Activated T-helper 1 cell treated with anti-CD3 and anti-CD28 coated beads, Interleukin-12 subunit alpha, Interleukin-12 subunit beta, Interleukin-2, Interleukin-4 antibody, amounts not matched to agents 30 ng/mL and 10 ng/mL and 1 ng/mL, durations not matched to agents 14 hours and 24 hours and 36 hours (primary cell): Measurements from ENCODE around the gene ACSS1. TPM values are rescaled to one million over a fixed set of nuclear protein-coding genes. Genes with fewer than 3 reads are reported as not detected.

Source experiments
- DNase-seq: peaks from one replicate; pipeline ENCODE4 v3.0.0; 2021; ENCODE audit warnings: low spot score
- H3K27ac Mint-ChIP-seq: one replicate; pipeline ENCODE4 v1.8.0; 2021; ENCODE audit warnings: mild to moderate bottlenecking, mixed read lengths
- H3K27me3 Mint-ChIP-seq: one replicate; pipeline ENCODE4 v1.8.0; 2022; ENCODE audit warnings: mild to moderate bottlenecking, moderate library complexity, mixed read lengths; ENCODE audit not compliant: insufficient read depth
- H3K36me3 Mint-ChIP-seq: one replicate; pipeline ENCODE4 v1.8.0; 2021; ENCODE audit warnings: low read depth, mixed read lengths
- H3K4me1 Mint-ChIP-seq: one replicate; pipeline ENCODE4 v1.8.0; 2021; ENCODE audit warnings: low read depth, mixed read lengths
- H3K4me3 Mint-ChIP-seq: one replicate; pipeline ENCODE4 v1.8.0; 2021; ENCODE audit warnings: mild to moderate bottlenecking, moderate library complexity, mixed read lengths
- H3K9me3 Mint-ChIP-seq: one replicate; pipeline ENCODE4 v1.8.0; 2021; ENCODE audit warnings: mixed read lengths
- intact Hi-C: fragments of 100-400 bp; cut with micrococcal nuclease; formaldehyde crosslinking; loops from one replicate; pipeline ENCODE4 v1.15.1; 2024
- total RNA-seq: library from RNA; stranded (reverse); gene quantifications from 2 replicates; pipeline ENCODE4 v1.2.3, GENCODE V29; 2022

ACSS1 gene
- total RNA-seq, 1 donor from 2014 or later: 11.7 TPM

DNA sequence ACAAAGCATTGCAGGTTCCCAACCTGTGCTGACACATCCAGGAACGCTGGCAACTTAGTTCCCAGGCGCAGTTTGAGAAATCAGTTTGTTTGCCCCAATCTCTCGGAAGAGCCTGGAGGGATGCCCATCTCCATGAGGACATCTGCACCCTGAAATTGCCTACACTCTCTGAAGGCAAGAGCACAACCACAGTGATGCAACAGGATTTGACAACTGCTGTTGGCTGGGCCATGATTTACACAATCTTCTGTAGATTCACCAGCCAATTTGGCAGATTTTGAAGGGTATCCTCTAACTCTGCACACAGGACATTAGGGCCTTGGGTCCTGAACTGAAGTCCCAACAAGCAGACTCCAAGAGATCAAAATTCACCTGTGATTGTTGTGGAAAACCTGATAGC is 68.8 kb downstream of the ACSS1 start:
- H3K36me3 Mint-ChIP-seq: peaks cover 35% of the 10 kb centered on the region
- H3K27me3 Mint-ChIP-seq: no peaks in the 10 kb centered on the region
- peaks cover 76% of the 10 kb centered on the region for H3K4me1 Mint-ChIP-seq
- intact Hi-C loops: no loop called here
- H3K27ac Mint-ChIP-seq: no peak overlapping the region
- H3K4me3 Mint-ChIP-seq: no peak overlapping the region
- H3K9me3 Mint-ChIP-seq: no peaks in the 10 kb centered on the region
- no peak for DNase-seq

DNA sequence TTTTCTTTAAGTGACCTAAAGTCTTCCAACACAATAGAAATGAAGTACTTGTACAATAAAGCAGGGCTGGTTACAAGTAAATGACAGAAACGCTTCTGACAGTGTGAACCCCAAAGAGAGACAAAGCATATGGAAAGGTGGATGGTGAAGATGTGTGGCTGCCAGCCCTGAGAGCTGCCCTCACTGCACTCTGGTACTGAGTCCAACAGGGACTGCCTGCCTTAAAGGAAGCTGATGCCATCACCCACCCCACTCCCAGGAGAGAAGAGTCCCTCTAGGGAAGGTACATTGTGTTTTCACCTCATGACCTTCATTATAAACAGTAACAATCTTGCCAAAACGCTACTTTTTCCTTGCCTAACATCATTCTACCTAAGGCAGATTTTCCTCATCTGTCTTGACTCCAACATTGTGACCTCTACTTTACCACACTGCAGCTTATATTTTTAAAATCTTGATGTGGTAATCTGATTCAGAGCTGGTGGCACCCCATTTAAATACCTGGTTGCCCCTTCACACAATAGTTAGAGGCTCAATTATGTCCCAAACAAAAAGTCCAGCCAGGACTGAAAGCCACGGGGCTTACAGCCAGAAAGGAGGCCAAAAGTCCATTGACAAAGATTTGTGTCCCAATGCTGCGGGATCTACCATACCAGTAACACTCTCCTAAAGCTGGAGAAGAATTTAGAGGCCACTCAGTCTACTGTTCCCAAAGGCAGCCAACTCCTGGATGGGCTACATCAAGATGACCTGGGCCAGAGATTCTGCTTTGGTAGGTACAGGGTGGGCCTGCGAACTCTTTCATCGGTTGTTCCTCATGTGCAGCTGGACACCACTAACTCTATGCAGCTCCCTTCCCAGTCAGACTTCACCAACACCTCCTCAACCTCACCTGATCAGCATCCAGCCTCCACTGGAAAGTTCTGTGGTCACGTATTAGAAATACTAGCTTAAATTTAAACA is 69.8 kb downstream of the ACSS1 start:
- no peak overlapping the region for H3K4me3 Mint-ChIP-seq

DNA sequence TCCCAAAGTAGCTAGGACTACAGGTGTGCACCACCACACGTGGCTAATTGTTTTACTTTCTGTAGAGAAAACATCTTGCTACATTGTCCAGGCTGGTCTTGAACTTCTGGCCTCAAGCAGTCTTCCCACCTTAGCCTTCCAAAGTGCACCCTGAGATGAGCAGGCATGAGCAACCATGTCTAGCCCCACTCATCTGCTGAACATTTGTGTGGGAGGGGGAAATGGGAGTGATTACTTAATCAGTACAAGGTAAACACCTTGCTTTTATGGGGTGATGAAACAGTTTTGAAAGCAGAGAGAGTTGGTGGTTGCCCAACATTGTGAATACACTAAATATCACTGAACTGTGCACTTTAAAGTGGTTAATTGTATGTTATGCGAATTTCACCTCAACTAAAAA is 70.7 kb downstream of the ACSS1 start:
- H3K27ac Mint-ChIP-seq: no peak overlapping the region
- no peak overlapping the region for H3K4me3 Mint-ChIP-seq
- H3K9me3 Mint-ChIP-seq: no peaks in the 10 kb centered on the region
- intact Hi-C loops: no loop called here
- H3K4me1 Mint-ChIP-seq: peaks cover 91% of the 10 kb centered on the region
- peaks cover 50% of the 10 kb centered on the region for H3K36me3 Mint-ChIP-seq
- no peaks in the 10 kb centered on the region for H3K27me3 Mint-ChIP-seq
- DNase-seq: no peak

More for the DNA sequence above, 69.8 kb downstream of the ACSS1 start:
- no peaks in the 10 kb centered on the region for H3K9me3 Mint-ChIP-seq
- peaks cover 82% of the 10 kb centered on the region for H3K4me1 Mint-ChIP-seq
- H3K27me3 Mint-ChIP-seq: no peaks in the 10 kb centered on the region
- DNase-seq: no peak
- intact Hi-C loops: no loop called here
- H3K27ac Mint-ChIP-seq: peak overlapping the region; percentile 24
- peaks cover 42% of the 10 kb centered on the region for H3K36me3 Mint-ChIP-seq

DNA sequence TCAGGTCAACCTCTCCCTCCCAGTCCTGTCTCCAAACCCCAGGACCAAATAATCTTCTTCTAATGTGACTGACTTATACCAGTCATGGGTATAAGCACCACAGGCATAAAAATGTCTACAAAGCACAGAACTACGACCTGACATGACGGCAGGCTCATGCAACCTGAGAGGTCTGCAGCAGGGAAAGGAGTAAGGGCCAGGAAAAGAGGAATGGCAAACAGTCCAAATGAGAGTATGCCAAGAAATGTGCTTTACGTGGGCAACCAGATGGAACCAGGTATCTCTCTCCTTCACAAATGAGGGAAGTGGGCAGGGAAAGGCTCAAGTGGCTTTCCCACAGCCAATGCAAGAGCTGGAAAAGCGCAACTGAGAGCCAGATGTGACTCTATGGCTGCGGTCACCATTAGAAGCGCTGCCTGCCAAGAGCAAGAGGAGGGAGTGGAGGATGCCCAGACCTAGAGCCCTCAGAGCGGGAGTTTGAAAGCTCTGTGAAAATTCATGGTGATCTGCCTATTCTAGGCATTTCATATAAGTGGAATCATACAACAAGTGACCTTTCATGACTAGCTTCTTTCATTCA is 71.4 kb downstream of the ACSS1 start:
- Mint-ChIP-seq H3K27ac (no peak overlapping the region), H3K27me3 (no peaks in the 10 kb centered on the region), H3K4me1 (peaks cover 91% of the 10 kb centered on the region), H3K4me3 (no peak overlapping the region), H3K36me3 (peaks cover 52% of the 10 kb centered on the region), H3K9me3 (no peaks in the 10 kb centered on the region)
- intact Hi-C loops: no loop called here
- DNase-seq: no peak

DNA sequence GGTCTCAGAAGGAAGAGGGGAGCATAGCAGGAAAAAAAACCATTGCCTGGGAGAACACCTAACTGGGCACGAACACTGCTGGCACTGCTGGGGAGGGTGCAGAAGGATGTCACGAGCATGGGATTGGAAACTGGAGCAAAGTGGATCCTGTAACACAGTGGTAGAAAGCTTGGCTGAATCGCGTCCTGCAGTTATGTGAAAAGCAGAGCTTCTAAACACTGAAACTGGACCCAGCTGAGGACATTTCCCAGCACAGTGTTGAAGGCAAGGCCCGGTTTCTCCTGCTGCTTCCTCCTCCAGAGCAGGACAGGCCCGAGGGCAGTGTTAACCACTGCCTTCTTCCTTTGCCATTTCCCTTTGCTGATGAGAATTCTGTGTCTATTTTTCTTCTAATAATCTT is 72.1 kb downstream of the ACSS1 start:
- intact Hi-C loops: no loop called here
- H3K4me3 Mint-ChIP-seq: no peak overlapping the region
- H3K27ac Mint-ChIP-seq: no peak overlapping the region
- H3K9me3 Mint-ChIP-seq: no peaks in the 10 kb centered on the region
- no peaks in the 10 kb centered on the region for H3K27me3 Mint-ChIP-seq
- H3K4me1 Mint-ChIP-seq: peaks cover 91% of the 10 kb centered on the region
- peaks cover 58% of the 10 kb centered on the region for H3K36me3 Mint-ChIP-seq
- no peak for DNase-seq

DNA sequence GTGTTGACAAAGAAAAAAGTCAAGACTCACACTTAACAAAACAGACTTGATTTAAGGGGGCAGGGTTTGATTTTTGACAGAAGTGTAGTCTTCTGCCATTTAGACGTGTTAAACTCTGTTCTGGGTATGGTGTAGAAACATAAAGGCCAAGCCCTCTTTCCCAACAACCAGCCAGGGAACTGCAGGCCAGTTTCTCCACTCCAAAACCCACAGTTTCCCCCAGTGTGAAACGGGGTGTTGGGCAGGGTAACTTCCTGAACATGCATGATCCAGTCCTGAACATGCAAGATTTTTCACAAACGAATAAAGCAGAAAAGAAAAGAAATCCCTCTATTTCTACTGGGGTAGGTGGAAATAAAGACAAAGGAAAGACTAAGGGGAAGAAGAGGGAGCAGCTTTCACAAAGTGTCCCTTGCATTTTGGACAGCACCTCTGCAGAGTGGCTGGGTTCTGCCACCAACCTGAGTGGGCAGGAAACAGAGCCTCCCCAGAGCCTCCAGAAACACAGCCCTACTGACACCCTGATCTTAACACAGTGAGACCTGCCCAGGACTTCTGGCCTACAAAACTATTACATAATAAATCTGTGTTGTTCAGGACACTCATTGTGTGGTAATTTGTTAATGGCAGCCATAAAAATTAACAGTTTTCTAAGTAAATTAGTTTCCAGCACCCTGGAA is 72.8 kb downstream of the ACSS1 start:
- Mint-ChIP-seq H3K4me3 (no peak overlapping the region), H3K27me3 (no peaks in the 10 kb centered on the region), H3K27ac (no peak overlapping the region)

DNA sequence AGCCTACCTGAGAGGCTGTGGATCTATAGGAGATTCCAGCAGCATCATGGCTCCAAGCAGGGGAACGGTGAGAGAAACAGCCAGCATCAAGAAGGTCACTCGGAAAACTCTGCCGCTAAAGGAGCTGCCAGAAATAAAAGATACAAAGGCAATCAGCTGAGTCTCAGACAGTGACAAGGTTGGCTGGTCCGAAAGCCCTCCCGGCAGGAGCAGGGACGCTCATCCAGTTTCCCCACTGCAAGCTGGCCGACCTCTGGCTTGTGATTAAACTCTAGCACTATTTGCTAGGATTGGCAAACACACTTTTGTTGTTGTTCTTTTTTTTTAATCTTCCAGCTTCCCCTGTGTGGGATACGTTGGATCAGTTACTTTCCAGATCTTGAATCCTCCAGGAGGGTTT is 74.0 kb downstream of the ACSS1 start:
- DNase-seq: no peak
- H3K27ac Mint-ChIP-seq: no peak overlapping the region
- H3K4me3 Mint-ChIP-seq: no peak overlapping the region
- intact Hi-C loops: no loop called here
- H3K36me3 Mint-ChIP-seq: peaks cover 65% of the 10 kb centered on the region
- H3K4me1 Mint-ChIP-seq: peaks cover 82% of the 10 kb centered on the region
- no peaks in the 10 kb centered on the region for H3K27me3 Mint-ChIP-seq
- peaks cover 5% of the 10 kb centered on the region for H3K9me3 Mint-ChIP-seq

More for the DNA sequence above, 72.8 kb downstream of the ACSS1 start:
- Mint-ChIP-seq H3K36me3 (peaks cover 59% of the 10 kb centered on the region), H3K4me1 (peaks cover 85% of the 10 kb centered on the region), H3K9me3 (peaks cover 2% of the 10 kb centered on the region)
- DNase-seq: no peak
- intact Hi-C loops: no loop called here

DNA sequence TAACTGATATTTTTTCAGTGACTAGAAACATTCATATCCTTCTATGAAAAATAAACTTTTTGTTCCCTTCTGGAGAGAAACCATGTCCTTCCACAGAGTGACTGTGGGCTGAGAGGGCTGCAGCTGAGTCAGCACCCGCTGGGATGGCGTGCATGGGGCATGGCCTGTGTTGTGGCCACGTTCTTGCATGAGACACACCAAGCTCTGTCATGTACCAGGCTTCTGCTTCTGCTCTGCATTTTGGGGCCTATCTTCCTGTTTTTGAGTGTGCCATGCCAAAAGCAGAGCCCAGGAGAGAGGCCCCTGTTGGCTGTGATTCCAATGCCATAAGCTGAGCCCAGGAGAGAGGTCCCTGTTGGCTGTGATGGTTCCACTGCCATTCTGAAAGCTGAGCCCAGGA is 76.1 kb downstream of the ACSS1 start:
- H3K27ac Mint-ChIP-seq: no peak overlapping the region

DNA sequence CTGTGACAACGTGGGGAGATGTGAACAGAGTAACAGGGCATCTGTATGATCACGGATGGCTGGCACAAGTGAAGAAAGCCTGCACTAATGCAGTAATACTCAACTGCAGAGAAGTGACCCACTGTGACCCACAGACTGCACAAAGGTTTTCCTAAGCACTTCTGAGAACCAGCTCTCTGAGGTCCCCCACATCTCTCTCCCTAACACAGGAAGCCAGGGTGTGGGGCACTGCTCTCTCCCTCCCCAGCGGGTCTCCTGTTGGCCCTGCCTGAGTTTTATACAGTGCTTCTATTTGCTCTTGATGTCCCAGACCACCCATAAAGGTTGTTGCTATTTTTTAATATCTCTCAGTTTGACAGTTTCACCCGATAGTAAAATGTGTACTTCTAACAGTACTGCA is 76.7 kb downstream of the ACSS1 start:
- H3K27me3 Mint-ChIP-seq: no peaks in the 10 kb centered on the region
- H3K9me3 Mint-ChIP-seq: peaks cover 11% of the 10 kb centered on the region
- DNase-seq: no peak
- intact Hi-C loops: no loop called here
- peaks cover 66% of the 10 kb centered on the region for H3K4me1 Mint-ChIP-seq
- H3K27ac Mint-ChIP-seq: no peak overlapping the region
- no peak overlapping the region for H3K4me3 Mint-ChIP-seq
- peaks cover 76% of the 10 kb centered on the region for H3K36me3 Mint-ChIP-seq

More for the DNA sequence above, 76.1 kb downstream of the ACSS1 start:
- no peak for DNase-seq
- intact Hi-C loops: no loop called here
- H3K4me1 Mint-ChIP-seq: peaks cover 70% of the 10 kb centered on the region
- H3K36me3 Mint-ChIP-seq: peaks cover 71% of the 10 kb centered on the region
- H3K27me3 Mint-ChIP-seq: no peaks in the 10 kb centered on the region
- H3K4me3 Mint-ChIP-seq: no peak overlapping the region
- peaks cover 6% of the 10 kb centered on the region for H3K9me3 Mint-ChIP-seq

DNA sequence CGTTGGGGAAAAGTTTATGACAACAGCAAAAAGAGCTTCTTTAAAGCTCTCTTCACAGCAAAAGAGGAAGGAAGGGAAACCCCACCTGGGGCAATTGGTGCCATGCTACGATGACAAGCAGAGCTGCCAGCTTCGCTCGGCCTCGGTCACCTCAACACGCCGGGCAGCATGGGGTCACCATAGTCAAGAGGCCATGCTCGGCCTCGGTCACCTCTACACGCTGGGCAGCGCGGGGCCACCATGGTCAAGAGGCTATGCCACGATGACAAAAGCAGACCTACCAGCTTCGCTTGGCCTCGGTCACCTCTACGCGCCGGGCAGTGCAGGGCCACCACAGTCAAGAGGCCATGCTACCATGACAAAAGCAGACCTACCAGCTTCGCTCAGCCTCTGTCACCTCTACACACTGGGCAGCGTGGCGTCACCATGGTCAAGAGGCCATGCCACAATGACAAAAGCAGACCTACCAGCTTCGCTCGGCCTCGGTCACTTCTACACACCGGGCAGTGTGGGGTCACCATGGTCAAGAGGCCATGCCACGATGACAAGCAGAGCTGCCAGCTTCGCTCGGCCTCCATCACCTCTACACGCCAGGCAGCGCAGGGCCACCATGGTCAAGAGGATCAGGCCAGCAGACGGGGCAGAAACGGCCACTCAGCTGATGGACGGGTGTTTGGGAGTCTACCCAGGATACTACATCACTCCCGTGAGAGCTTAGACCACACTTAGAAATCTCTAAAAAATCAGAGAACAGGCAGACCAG is 77.5 kb downstream of the ACSS1 start:
- Mint-ChIP-seq H3K27me3 (no peaks in the 10 kb centered on the region), H3K27ac (no peak overlapping the region), H3K36me3 (peaks cover 82% of the 10 kb centered on the region), H3K4me1 (peaks cover 58% of the 10 kb centered on the region), H3K9me3 (peaks cover 19% of the 10 kb centered on the region), H3K4me3 (no peak overlapping the region)
- DNase-seq: no peak
- intact Hi-C loops: no loop called here

DNA sequence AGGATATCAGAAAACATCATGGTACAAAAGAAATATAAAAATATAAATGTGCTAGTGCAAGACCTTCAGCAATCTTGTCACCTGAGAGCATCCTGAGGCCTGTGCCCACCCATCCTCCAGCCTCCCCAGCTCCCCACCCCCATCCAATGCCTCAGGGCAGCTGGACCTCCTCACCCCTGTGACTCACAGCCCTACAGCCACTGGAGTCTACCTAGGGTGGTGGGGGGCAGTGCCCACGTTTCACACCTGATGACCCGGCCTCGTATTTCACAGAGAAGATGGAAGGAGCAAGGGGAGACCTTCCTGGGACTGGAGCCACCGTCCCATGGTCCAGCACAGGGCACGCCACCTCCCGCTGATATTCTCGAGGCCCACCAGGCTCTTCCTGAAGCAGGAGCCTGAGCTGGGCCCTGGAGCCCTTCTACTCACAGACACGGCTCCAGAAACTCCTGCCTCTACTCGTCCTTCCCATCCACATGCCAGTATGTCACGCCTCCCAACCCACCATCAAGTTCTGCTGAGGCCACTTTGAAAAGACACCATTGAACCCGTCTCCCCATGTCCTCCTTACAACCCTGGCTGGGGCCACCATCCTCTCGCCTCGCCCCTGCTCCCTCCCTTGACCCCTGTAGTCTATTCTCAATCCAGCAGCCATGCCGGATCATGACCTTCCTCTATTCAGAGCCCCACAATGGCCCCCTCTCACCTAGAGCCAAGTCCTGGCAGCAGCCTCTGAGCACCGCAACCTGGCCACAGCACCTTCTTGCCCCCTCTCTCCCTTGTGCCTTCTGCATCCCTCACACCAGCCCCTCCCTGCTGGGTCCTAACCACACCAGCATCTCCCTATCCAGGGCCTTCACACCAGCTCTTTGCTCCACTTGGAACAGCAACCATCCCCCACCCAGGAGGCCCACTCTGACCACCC is 78.6 kb downstream of the ACSS1 start:
- no peak for DNase-seq

DNA sequence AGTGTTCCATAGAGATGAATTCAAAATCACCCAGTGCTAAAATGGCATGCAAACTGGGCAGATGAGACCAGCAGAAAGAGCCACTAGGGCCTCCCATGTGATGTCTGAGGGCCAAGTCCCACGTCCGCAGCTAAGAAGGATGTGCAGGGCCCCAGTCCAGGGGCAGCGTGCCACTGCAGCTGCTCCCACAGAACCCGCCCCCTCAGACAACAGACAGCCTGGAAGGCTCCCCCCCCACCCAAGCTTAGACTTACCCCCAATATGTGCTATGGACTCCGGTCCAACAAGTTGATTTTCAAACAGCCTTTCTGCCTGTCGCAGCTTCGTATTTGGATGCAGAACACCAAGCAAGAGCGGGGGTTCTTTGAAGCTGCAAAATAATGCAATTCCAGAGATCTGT is 79.4 kb downstream of the ACSS1 start:
- DNase-seq: no peak
- H3K4me1 Mint-ChIP-seq: peaks cover 43% of the 10 kb centered on the region
- H3K9me3 Mint-ChIP-seq: peaks cover 21% of the 10 kb centered on the region
- H3K4me3 Mint-ChIP-seq: no peak overlapping the region
- intact Hi-C loops: no loop called here
- H3K27ac Mint-ChIP-seq: no peak overlapping the region
- peaks cover 86% of the 10 kb centered on the region for H3K36me3 Mint-ChIP-seq
- H3K27me3 Mint-ChIP-seq: no peaks in the 10 kb centered on the region

More for the DNA sequence above, 78.6 kb downstream of the ACSS1 start:
- Mint-ChIP-seq H3K4me3 (no peak overlapping the region), H3K36me3 (peaks cover 84% of the 10 kb centered on the region), H3K27ac (peak overlapping the region; percentile 56), H3K9me3 (peaks cover 21% of the 10 kb centered on the region), H3K4me1 (peaks cover 46% of the 10 kb centered on the region), H3K27me3 (no peaks in the 10 kb centered on the region)
- intact Hi-C loops: no loop called here
